Activated naive CD4-positive, alpha-beta T cell treated with anti-CD3 and anti-CD28 coated beads for 36 hours (primary cell): Measurements from ENCODE around the gene ADAM17. TPM values are rescaled to one million over a fixed set of nuclear protein-coding genes. Genes with fewer than 3 reads are reported as not detected.

Experiments
- CTCF ChIA-PET: fragments of 350-600 bp; sonication (Branson Sonifier 250); formaldehyde crosslinking; loops from one replicate; lab custom pipeline; 2021; ENCODE audit warnings: antibody characterized with exemption; lab: Charles Lee
- DNase-seq: peaks from one replicate; pipeline ENCODE4 v3.0.0-alpha.2; 2020
- H3K27ac Mint-ChIP-seq: one replicate; pipeline ENCODE4 v1.8.0; 2021; ENCODE audit warnings: mild to moderate bottlenecking, mixed read lengths
- H3K27me3 Mint-ChIP-seq: one replicate; pipeline ENCODE4 v1.8.0; 2021; ENCODE audit warnings: low read depth, mixed read lengths
- H3K36me3 Mint-ChIP-seq: one replicate; pipeline ENCODE4 v1.8.0; 2021; ENCODE audit warnings: low read depth, mixed read lengths
- H3K4me1 Mint-ChIP-seq: one replicate; pipeline ENCODE4 v1.8.0; 2021; ENCODE audit warnings: low read depth, mixed read lengths
- H3K4me3 Mint-ChIP-seq: one replicate; pipeline ENCODE4 v1.8.0; 2021; ENCODE audit warnings: mild to moderate bottlenecking, moderate library complexity, mixed read lengths
- H3K9me3 Mint-ChIP-seq: one replicate; pipeline ENCODE4 v1.8.0; 2021; ENCODE audit warnings: mixed read lengths
- intact Hi-C: fragments of 100-400 bp; cut with micrococcal nuclease; formaldehyde crosslinking; loops from one replicate; pipeline ENCODE4 v1.15.1; 2023
- total RNA-seq, 2 experiments: library from RNA; stranded (reverse); gene quantifications; one replicate each; pipeline ENCODE4 v1.2.3, GENCODE V29; 2021

Gene ADAM17
- total RNA-seq, 2 experiments from 2014 or later, result 10.5 to 11.0 TPM

GRCh38 chr2:9462886-9463697 lies 92.5 kb downstream of the ADAM17 start:
- H3K27me3 Mint-ChIP-seq, result no peaks in the 10 kb centered on the region
- DNase-seq, result no peak
- H3K27ac Mint-ChIP-seq, result no peak overlapping the region
- no peaks in the 10 kb centered on the region for H3K9me3 Mint-ChIP-seq
- H3K36me3 Mint-ChIP-seq, result peaks cover 33% of the 10 kb centered on the region
- intact Hi-C loops, result no loop called here
- no peaks in the 10 kb centered on the region for H3K4me1 Mint-ChIP-seq
- CTCF ChIA-PET, result interaction anchor here (0.6 kb wide), 1 partner anchor 19 kb away, joined by 3 read pairs; no protein-coding TSS in a partner anchor
- no peak overlapping the region for H3K4me3 Mint-ChIP-seq

GRCh38 chr2:9462313-9462712 lies 93.3 kb downstream of the ADAM17 start:
- intact Hi-C loops, result no loop called here
- no peaks in the 10 kb centered on the region for H3K4me1 Mint-ChIP-seq
- DNase-seq, result no peak
- H3K27ac Mint-ChIP-seq, result no peak overlapping the region
- no peaks in the 10 kb centered on the region for H3K27me3 Mint-ChIP-seq
- CTCF ChIA-PET, result interaction anchor here (0.6 kb wide), 1 partner anchor 19 kb away, joined by 3 read pairs; no protein-coding TSS in a partner anchor
- H3K9me3 Mint-ChIP-seq, result no peaks in the 10 kb centered on the region
- peaks cover 28% of the 10 kb centered on the region for H3K36me3 Mint-ChIP-seq
- H3K4me3 Mint-ChIP-seq, result no peak overlapping the region

- no peaks in the 10 kb centered on the region for H3K9me3 Mint-ChIP-seq
- no peaks in the 10 kb centered on the region for H3K27me3 Mint-ChIP-seq
- CTCF ChIA-PET, result no interaction called here
- intact Hi-C loops, result no loop called here
- H3K4me3 Mint-ChIP-seq, result no peak overlapping the region
- peaks cover 28% of the 10 kb centered on the region for H3K36me3 Mint-ChIP-seq
- H3K27ac Mint-ChIP-seq, result no peak overlapping the region
- DNase-seq, result no peak
- H3K4me1 Mint-ChIP-seq, result no peaks in the 10 kb centered on the region
Measured at GRCh38 chr2:9461079-9461478, 94.6 kb downstream of the ADAM17 start.

GRCh38 chr2:9460441-9461017 lies 95.1 kb downstream of the ADAM17 start:
- Mint-ChIP-seq H3K36me3 (peaks cover 23% of the 10 kb centered on the region), H3K4me3 (no peak overlapping the region), H3K27ac (no peak overlapping the region), H3K9me3 (no peaks in the 10 kb centered on the region), H3K4me1 (no peaks in the 10 kb centered on the region), H3K27me3 (no peaks in the 10 kb centered on the region)
- DNase-seq, result no peak
- CTCF ChIA-PET, result no interaction called here
- intact Hi-C loops, result no loop called here

GRCh38 chr2:9451231-9451630 lies 104.4 kb downstream of the ADAM17 start:
- no peaks in the 10 kb centered on the region for H3K4me1 Mint-ChIP-seq
- no peak overlapping the region for H3K27ac Mint-ChIP-seq
- no peaks in the 10 kb centered on the region for H3K9me3 Mint-ChIP-seq
- H3K36me3 Mint-ChIP-seq, result peaks cover 23% of the 10 kb centered on the region
- DNase-seq, result no peak
- H3K4me3 Mint-ChIP-seq, result no peak overlapping the region
- intact Hi-C loops, result no loop called here
- CTCF ChIA-PET, result no interaction called here
- H3K27me3 Mint-ChIP-seq, result no peaks in the 10 kb centered on the region

GRCh38 chr2:9445089-9445488 lies 110.5 kb downstream of the ADAM17 start:
- H3K9me3 Mint-ChIP-seq, result no peaks in the 10 kb centered on the region
- intact Hi-C loops, result no loop called here
- DNase-seq, result no peak
- H3K36me3 Mint-ChIP-seq, result peaks cover 42% of the 10 kb centered on the region
- H3K4me3 Mint-ChIP-seq, result no peak overlapping the region
- H3K27ac Mint-ChIP-seq, result no peak overlapping the region
- no peaks in the 10 kb centered on the region for H3K4me1 Mint-ChIP-seq
- CTCF ChIA-PET, result interaction anchor here (0.7 kb wide), 1 partner anchor 628 kb away, joined by 3 read pairs; no protein-coding TSS in a partner anchor
- H3K27me3 Mint-ChIP-seq, result no peaks in the 10 kb centered on the region

- H3K27ac Mint-ChIP-seq, result no peak overlapping the region
- no peaks in the 10 kb centered on the region for H3K9me3 Mint-ChIP-seq
- no peaks in the 10 kb centered on the region for H3K4me1 Mint-ChIP-seq
- no peak overlapping the region for H3K4me3 Mint-ChIP-seq
- no peak for DNase-seq
- CTCF ChIA-PET, result no interaction called here
- H3K36me3 Mint-ChIP-seq, result peaks cover 47% of the 10 kb centered on the region
- no peaks in the 10 kb centered on the region for H3K27me3 Mint-ChIP-seq
- intact Hi-C loops, result no loop called here
Measured at GRCh38 chr2:9443526-9443925, 112.1 kb downstream of the ADAM17 start.

- no peaks in the 10 kb centered on the region for H3K4me1 Mint-ChIP-seq
- no peak for DNase-seq
- intact Hi-C loops, result loop anchor here (2.0 kb wide), 1 partner anchor 17 kb away; no protein-coding TSS in a partner anchor
- no peaks in the 10 kb centered on the region for H3K27me3 Mint-ChIP-seq
- CTCF ChIA-PET, result no interaction called here
- H3K27ac Mint-ChIP-seq, result no peak overlapping the region
- H3K9me3 Mint-ChIP-seq, result no peaks in the 10 kb centered on the region
- H3K4me3 Mint-ChIP-seq, result no peak overlapping the region
- peaks cover 56% of the 10 kb centered on the region for H3K36me3 Mint-ChIP-seq
Measured at GRCh38 chr2:9441556-9441955, 114.1 kb downstream of the ADAM17 start.

- no peaks in the 10 kb centered on the region for H3K4me1 Mint-ChIP-seq
- DNase-seq, result no peak
- no peak overlapping the region for H3K27ac Mint-ChIP-seq
- H3K36me3 Mint-ChIP-seq, result peaks cover 57% of the 10 kb centered on the region
- no peaks in the 10 kb centered on the region for H3K9me3 Mint-ChIP-seq
- H3K27me3 Mint-ChIP-seq, result no peaks in the 10 kb centered on the region
- intact Hi-C loops, result loop anchor here (2.0 kb wide), 1 partner anchor 19 kb away; no protein-coding TSS in a partner anchor
- no peak overlapping the region for H3K4me3 Mint-ChIP-seq
- CTCF ChIA-PET, result no interaction called here
Measured at GRCh38 chr2:9440058-9440727, 115.4 kb downstream of the ADAM17 start.

- no peaks in the 10 kb centered on the region for H3K9me3 Mint-ChIP-seq
- H3K36me3 Mint-ChIP-seq, result peaks cover 53% of the 10 kb centered on the region
- no peak for DNase-seq
- no peak overlapping the region for H3K27ac Mint-ChIP-seq
- H3K27me3 Mint-ChIP-seq, result no peaks in the 10 kb centered on the region
- CTCF ChIA-PET, result no interaction called here
- intact Hi-C loops, result no loop called here
- no peaks in the 10 kb centered on the region for H3K4me1 Mint-ChIP-seq
- H3K4me3 Mint-ChIP-seq, result no peak overlapping the region
Measured at GRCh38 chr2:9439536-9439935, 116.1 kb downstream of the ADAM17 start.
